HCT116 (cell line): Measurements from ENCODE around the gene ARL11. TPM values are rescaled to one million over a fixed set of nuclear protein-coding genes. Genes with fewer than 3 reads are reported as not detected.

Experiments
- ATAC-seq: fragments of 200-7000 bp; cut with Tn5 transposase; 2 replicates; pipeline ENCODE4 v1.9.1; 2020; ENCODE audit warnings: mild to moderate bottlenecking, moderate library complexity
- BruUV-seq: library from RNA; stranded (reverse); fragments of 400-500 nt; replicated peaks from 2 replicates; lab custom pipeline; 2021; lab: Mats Ljungman, UMichigan
- CTCF ChIA-PET: fragments of 300-600 bp; sonication (Branson Sonifier 250); formaldehyde crosslinking; loops from one replicate; lab custom pipeline; 2021; ENCODE audit warnings: antibody characterized with exemption; lab: Charles Lee
- POLR2A ChIA-PET: fragments of 300-600, 350-600 bp; sonication (Branson Sonifier 250); formaldehyde crosslinking; loops from one replicate; lab custom pipeline; 2021; ENCODE audit warnings: antibody characterized with exemption; lab: Charles Lee
- RAD21 ChIA-PET, 2 experiments: fragments of 300-600 bp; sonication (Branson Sonifier 250); formaldehyde crosslinking; loops; one replicate each; lab custom pipeline; 2023; ENCODE audit warnings: low total read pairs in 2 of 2; ENCODE audit not compliant: uncharacterized antibody in 2 of 2, unreplicated experiment in 2 of 2, low non-redundant PET in 1 of 2; lab: Charles Lee
- DNase-seq: peaks from one replicate; pipeline ENCODE4 v3.0.0-alpha.2; 2010; ENCODE audit warnings: low read depth, low spot score
- H2AFZ ChIP-seq: fragments of 200-600 bp; shearing (Covaris generic), sonication (generic); 2 replicates; pipeline ENCODE4 v1.6.1; 2017; ENCODE audit warnings: low read depth, mixed run types, mixed read lengths, antibody characterized with exemption, low read length; ENCODE audit not compliant: poor library complexity, severe bottlenecking
- H3K27ac ChIP-seq: 2 replicates; pipeline ENCODE4 v1.5.1; 2012; ENCODE audit warnings: low read depth, low read length
- H3K27me3 ChIP-seq: fragments of 200-600 bp; sonication (generic); 2 replicates; pipeline ENCODE4 v1.6.1; 2016; ENCODE audit warnings: mixed run types, low read length, mixed read lengths; ENCODE audit not compliant: insufficient read depth
- H3K36me3 ChIP-seq, 2 experiments: fragments of 200-500 bp in 1 of 2; fragments of 200-600 bp in 1 of 2; sonication (Bioruptor generic) in 1 of 2; sonication (generic) in 1 of 2; 2 replicates each; pipeline versions ENCODE4 v1.5.1 to v1.6.1; 2014 to 2016; ENCODE audit warnings: low read length in 2 of 2, inconsistent platforms in 1 of 2, mixed read lengths in 1 of 2, mixed run types in 1 of 2; ENCODE audit not compliant: insufficient read depth in 2 of 2, control insufficient read depth in 1 of 2
- H3K4me1 ChIP-seq, 2 experiments: fragments of 200-600 bp in 1 of 2; sonication (generic) in 1 of 2; 2 replicates each; pipeline versions ENCODE4 v1.5.1 to v1.6.1; 2012 to 2017; ENCODE audit warnings: low read length in 2 of 2, inconsistent platforms in 1 of 2, mild to moderate bottlenecking in 1 of 2, mixed read lengths in 1 of 2, mixed run types in 1 of 2, moderate library complexity in 1 of 2; ENCODE audit not compliant: insufficient read depth in 2 of 2, control insufficient read depth in 1 of 2
- H3K4me2 ChIP-seq: fragments of 200-600 bp; sonication (generic); 2 replicates; pipeline ENCODE4 v1.6.1; 2017; ENCODE audit warnings: mixed run types, low read length, mixed read lengths
- H3K4me3 ChIP-seq, 2 experiments: fragments of 200-600 bp in 1 of 2; sonication (generic) in 1 of 2; replicated peaks in 1 of 2; 2 replicates each; pipeline ENCODE4 v1.5.1; 2011 to 2016; ENCODE audit warnings: low read length in 2 of 2, control low read depth in 1 of 2, low read depth in 1 of 2, mild to moderate bottlenecking in 1 of 2, mixed read lengths in 1 of 2, mixed run types in 1 of 2
- H3K79me2 ChIP-seq: fragments of 200-600 bp; sonication (generic); 2 replicates; pipeline ENCODE4 v1.6.1; 2017; ENCODE audit warnings: mild to moderate bottlenecking, mixed run types, low read length, moderate library complexity, mixed read lengths; ENCODE audit not compliant: insufficient read depth
- H3K9ac ChIP-seq: fragments of 200-600 bp; sonication (generic); 2 replicates; pipeline ENCODE4 v1.6.1; 2016; ENCODE audit warnings: low read length, mixed read lengths
- H3K9me2 ChIP-seq: fragments of 200-600 bp; sonication (generic), shearing (Covaris generic); 2 replicates; pipeline ENCODE4 v1.6.1; 2017; ENCODE audit warnings: mixed run types, mild to moderate bottlenecking, moderate library complexity; ENCODE audit not compliant: insufficient read depth
- H3K9me3 ChIP-seq, 2 experiments: fragments of 200-500 bp in 1 of 2; fragments of 200-600 bp in 1 of 2; sonication (Bioruptor generic) in 1 of 2; sonication (generic) in 1 of 2; 2 replicates each; pipeline ENCODE4 v1.6.1; 2014 to 2017; ENCODE audit warnings: low read length in 2 of 2, mixed read lengths in 2 of 2, inconsistent platforms in 1 of 2, low read depth in 1 of 2, mild to moderate bottlenecking in 1 of 2, mixed run types in 1 of 2, moderate library complexity in 1 of 2; ENCODE audit not compliant: control insufficient read depth in 1 of 2, insufficient read depth in 1 of 2
- H4K20me1 ChIP-seq: fragments of 200-600 bp; sonication (generic), shearing (Covaris generic); 2 replicates; pipeline ENCODE4 v1.6.1; 2017; ENCODE audit warnings: mixed run types, mild to moderate bottlenecking, moderate library complexity; ENCODE audit not compliant: insufficient read depth
- CBX3 ChIP-seq: IDR thresholded peaks from 2 replicates; pipeline ENCODE4 v1.6.1; 2012; ENCODE audit warnings: low read depth
- EGR1 ChIP-seq: IDR thresholded peaks from 2 replicates; pipeline ENCODE4 v1.6.1; 2012; ENCODE audit warnings: low read depth
- ELF1 ChIP-seq: IDR thresholded peaks from 2 replicates; pipeline ENCODE4 v1.6.1; 2012; ENCODE audit warnings: low read depth, borderline replicate concordance
- EZH2 ChIP-seq: fragments of 200-600 bp; sonication (generic); IDR thresholded peaks from 2 replicates; pipeline ENCODE4 v1.6.1; 2017; ENCODE audit warnings: antibody characterized with exemption, mixed run types
- FOSL1 ChIP-seq: IDR thresholded peaks from 2 replicates; pipeline ENCODE4 v1.6.1; 2012; ENCODE audit warnings: low read depth
- JUND ChIP-seq: IDR thresholded peaks from 2 replicates; pipeline ENCODE4 v1.6.1; 2012
- POLR2A ChIP-seq: IDR thresholded peaks from 2 replicates; pipeline ENCODE4 v1.7.0; 2011; ENCODE audit warnings: borderline replicate concordance; ENCODE audit not compliant: insufficient read depth, insufficient read length; ENCODE audit errors: extremely low read depth
- POLR2AphosphoS5 ChIP-seq: IDR thresholded peaks from 2 replicates; pipeline ENCODE4 v1.6.1; 2011; ENCODE audit warnings: mild to moderate bottlenecking, low read depth, low read length, moderate library complexity
- RAD21 ChIP-seq: IDR thresholded peaks from 2 replicates; pipeline ENCODE4 v1.6.1; 2012; ENCODE audit warnings: low read depth, mild to moderate bottlenecking
- SIN3A ChIP-seq: IDR thresholded peaks from 2 replicates; pipeline ENCODE4 v1.6.1; 2012; ENCODE audit warnings: low read depth
- SP1 ChIP-seq: IDR thresholded peaks from 2 replicates; pipeline ENCODE4 v1.6.1; 2012; ENCODE audit warnings: low read depth
- TCF7L2 ChIP-seq: IDR thresholded peaks from 2 replicates; pipeline ENCODE4 v1.7.0; 2011; ENCODE audit warnings: borderline replicate concordance, inconsistent platforms; ENCODE audit not compliant: insufficient read depth, insufficient read length; ENCODE audit errors: extremely low read depth
- YY1 ChIP-seq: IDR thresholded peaks from 2 replicates; pipeline ENCODE4 v1.6.1; 2011; ENCODE audit warnings: low read length, low read depth, moderate library complexity, mild to moderate bottlenecking; ENCODE audit not compliant: insufficient replicate concordance; ENCODE audit errors: extremely low read depth
- ZNF274 ChIP-seq: fragments of 200-500 bp; sonication (Bioruptor generic); IDR thresholded peaks from 2 replicates; pipeline ENCODE4 v1.6.1; 2014; ENCODE audit warnings: mild to moderate bottlenecking, low read depth, low read length, inconsistent platforms
- intact Hi-C: fragments of 100-400 bp; cut with micrococcal nuclease; formaldehyde crosslinking; loops from 2 replicates; pipeline ENCODE4 v1.10.0; 2022
- total RNA-seq: library from RNA; stranded (reverse); gene quantifications from one replicate; pipeline ENCODE4 v1.2.1, GENCODE V29; 2021; ENCODE audit not compliant: unreplicated experiment
- TF ChIP-seq, protein P1 (sequence below): IDR thresholded peaks from 2 replicates; pipeline ENCODE4 v1.6.1; 2012; ENCODE audit warnings: low read depth
- TF ChIP-seq, protein P2 (sequence below), 3 experiments: fragments of 200-600 bp in 1 of 3; sonication (generic) in 1 of 3; IDR thresholded peaks in 2 of 3; conservative IDR thresholded peaks in 1 of 3; 2 replicates each; pipeline ENCODE4 v1.5.1; 2012 to 2017; ENCODE audit warnings: low read depth in 2 of 3, low read length in 2 of 3, antibody characterized with exemption in 1 of 3, borderline replicate concordance in 1 of 3, control low read depth in 1 of 3, mild to moderate bottlenecking in 1 of 3, mixed read lengths in 1 of 3, mixed run types in 1 of 3, moderate library complexity in 1 of 3; ENCODE audit not compliant: insufficient read depth in 1 of 3
- TF ChIP-seq, protein P3 (sequence below): IDR thresholded peaks from 2 replicates; pipeline ENCODE4 v1.6.1; 2012
- TF ChIP-seq, protein P4 (sequence below): IDR thresholded peaks from 2 replicates; pipeline ENCODE4 v1.6.1; 2012
- TF ChIP-seq, protein P5 (sequence below): IDR thresholded peaks from 2 replicates; pipeline ENCODE4 v1.6.1; 2011; ENCODE audit warnings: mild to moderate bottlenecking, low read length, moderate library complexity; ENCODE audit not compliant: insufficient replicate concordance; ENCODE audit errors: extremely low read depth

ARL11 gene
- total RNA-seq, 1 experiment from 2014 or later: not detected

DNA sequence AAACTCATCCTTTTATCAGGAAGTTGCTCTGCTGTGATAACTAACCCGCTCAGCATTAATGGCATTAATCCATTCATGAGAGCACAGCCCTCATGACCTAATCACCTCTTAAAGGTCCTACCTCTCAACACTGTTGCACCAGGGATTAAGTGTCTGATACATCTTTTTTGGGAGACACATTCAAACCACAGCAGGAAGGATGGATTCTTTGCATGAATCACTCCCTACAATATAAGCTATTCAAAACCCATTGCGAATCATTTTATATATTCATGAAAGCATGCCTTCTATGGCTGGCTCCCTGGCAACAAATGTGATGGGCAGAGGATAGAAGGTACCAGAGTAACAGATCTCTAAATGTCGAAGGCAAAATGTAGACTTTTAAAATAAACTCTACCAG, 27.6 kb downstream of the ARL11 start:
- CTCF ChIA-PET: no interaction called here
- Histone ChIP-seq H2AFZ (no peak overlapping the region), H3K4me2 (no peak overlapping the region), H3K4me1 (no peaks in the 10 kb centered on the region), H3K27ac (no peak overlapping the region), H3K27me3 (no peaks in the 10 kb centered on the region), H3K79me2 (no peaks in the 10 kb centered on the region), H3K9me2 (no peaks in the 10 kb centered on the region), H3K9ac (no peak overlapping the region), H3K4me3 (no peak overlapping the region), H3K9me3 (no peaks in the 10 kb centered on the region), H3K36me3 (0 out of 4 replicates have a peak, but pooled peaks cover 0 to 7% of the 10 kb centered on the region in 2 experiments), H4K20me1 (no peaks in the 10 kb centered on the region)
- TSS peak; percentile 11 for BruUV-seq
- intact Hi-C loops: no loop called here
- POLR2A ChIA-PET: no interaction called here
- TF ChIP-seq EZH2 (no peak), RAD21 (no peak), TCF7L2 (no peak), CBX3 (no peak), JUND (no peak), FOSL1 (no peak), SIN3A (no peak), ELF1 (no peak), EGR1 (no peak), ZNF274 (no peak), POLR2A (no peak), POLR2AphosphoS5 (no peak), YY1 (no peak), SP1 (no peak)
- TF ChIP-seq, protein P1, sequence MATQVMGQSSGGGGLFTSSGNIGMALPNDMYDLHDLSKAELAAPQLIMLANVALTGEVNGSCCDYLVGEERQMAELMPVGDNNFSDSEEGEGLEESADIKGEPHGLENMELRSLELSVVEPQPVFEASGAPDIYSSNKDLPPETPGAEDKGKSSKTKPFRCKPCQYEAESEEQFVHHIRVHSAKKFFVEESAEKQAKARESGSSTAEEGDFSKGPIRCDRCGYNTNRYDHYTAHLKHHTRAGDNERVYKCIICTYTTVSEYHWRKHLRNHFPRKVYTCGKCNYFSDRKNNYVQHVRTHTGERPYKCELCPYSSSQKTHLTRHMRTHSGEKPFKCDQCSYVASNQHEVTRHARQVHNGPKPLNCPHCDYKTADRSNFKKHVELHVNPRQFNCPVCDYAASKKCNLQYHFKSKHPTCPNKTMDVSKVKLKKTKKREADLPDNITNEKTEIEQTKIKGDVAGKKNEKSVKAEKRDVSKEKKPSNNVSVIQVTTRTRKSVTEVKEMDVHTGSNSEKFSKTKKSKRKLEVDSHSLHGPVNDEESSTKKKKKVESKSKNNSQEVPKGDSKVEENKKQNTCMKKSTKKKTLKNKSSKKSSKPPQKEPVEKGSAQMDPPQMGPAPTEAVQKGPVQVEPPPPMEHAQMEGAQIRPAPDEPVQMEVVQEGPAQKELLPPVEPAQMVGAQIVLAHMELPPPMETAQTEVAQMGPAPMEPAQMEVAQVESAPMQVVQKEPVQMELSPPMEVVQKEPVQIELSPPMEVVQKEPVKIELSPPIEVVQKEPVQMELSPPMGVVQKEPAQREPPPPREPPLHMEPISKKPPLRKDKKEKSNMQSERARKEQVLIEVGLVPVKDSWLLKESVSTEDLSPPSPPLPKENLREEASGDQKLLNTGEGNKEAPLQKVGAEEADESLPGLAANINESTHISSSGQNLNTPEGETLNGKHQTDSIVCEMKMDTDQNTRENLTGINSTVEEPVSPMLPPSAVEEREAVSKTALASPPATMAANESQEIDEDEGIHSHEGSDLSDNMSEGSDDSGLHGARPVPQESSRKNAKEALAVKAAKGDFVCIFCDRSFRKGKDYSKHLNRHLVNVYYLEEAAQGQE: no peak
- TF ChIP-seq, protein P2, sequence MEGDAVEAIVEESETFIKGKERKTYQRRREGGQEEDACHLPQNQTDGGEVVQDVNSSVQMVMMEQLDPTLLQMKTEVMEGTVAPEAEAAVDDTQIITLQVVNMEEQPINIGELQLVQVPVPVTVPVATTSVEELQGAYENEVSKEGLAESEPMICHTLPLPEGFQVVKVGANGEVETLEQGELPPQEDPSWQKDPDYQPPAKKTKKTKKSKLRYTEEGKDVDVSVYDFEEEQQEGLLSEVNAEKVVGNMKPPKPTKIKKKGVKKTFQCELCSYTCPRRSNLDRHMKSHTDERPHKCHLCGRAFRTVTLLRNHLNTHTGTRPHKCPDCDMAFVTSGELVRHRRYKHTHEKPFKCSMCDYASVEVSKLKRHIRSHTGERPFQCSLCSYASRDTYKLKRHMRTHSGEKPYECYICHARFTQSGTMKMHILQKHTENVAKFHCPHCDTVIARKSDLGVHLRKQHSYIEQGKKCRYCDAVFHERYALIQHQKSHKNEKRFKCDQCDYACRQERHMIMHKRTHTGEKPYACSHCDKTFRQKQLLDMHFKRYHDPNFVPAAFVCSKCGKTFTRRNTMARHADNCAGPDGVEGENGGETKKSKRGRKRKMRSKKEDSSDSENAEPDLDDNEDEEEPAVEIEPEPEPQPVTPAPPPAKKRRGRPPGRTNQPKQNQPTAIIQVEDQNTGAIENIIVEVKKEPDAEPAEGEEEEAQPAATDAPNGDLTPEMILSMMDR (IDR thresholded peaks at IDR 0.05 in 2 of 3, conservative IDR thresholded peaks at IDR 0.05 in 1 of 3; ENCODE audit: borderline replicate concordance in 1 of 3, insufficient read depth in 1 of 3, low read depth in 2 of 3, low read length in 2 of 3): no peak
- TF ChIP-seq, protein P3, sequence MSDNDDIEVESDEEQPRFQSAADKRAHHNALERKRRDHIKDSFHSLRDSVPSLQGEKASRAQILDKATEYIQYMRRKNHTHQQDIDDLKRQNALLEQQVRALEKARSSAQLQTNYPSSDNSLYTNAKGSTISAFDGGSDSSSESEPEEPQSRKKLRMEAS: no peak
- TF ChIP-seq, protein P4, sequence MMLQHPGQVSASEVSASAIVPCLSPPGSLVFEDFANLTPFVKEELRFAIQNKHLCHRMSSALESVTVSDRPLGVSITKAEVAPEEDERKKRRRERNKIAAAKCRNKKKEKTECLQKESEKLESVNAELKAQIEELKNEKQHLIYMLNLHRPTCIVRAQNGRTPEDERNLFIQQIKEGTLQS: no peak
- TF ChIP-seq, protein P5, sequence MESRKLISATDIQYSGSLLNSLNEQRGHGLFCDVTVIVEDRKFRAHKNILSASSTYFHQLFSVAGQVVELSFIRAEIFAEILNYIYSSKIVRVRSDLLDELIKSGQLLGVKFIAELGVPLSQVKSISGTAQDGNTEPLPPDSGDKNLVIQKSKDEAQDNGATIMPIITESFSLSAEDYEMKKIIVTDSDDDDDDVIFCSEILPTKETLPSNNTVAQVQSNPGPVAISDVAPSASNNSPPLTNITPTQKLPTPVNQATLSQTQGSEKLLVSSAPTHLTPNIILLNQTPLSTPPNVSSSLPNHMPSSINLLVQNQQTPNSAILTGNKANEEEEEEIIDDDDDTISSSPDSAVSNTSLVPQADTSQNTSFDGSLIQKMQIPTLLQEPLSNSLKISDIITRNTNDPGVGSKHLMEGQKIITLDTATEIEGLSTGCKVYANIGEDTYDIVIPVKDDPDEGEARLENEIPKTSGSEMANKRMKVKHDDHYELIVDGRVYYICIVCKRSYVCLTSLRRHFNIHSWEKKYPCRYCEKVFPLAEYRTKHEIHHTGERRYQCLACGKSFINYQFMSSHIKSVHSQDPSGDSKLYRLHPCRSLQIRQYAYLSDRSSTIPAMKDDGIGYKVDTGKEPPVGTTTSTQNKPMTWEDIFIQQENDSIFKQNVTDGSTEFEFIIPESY: no peak
- DNase-seq (no peak), ATAC-seq (no peak)
- RAD21 ChIA-PET: no interaction called here
